HG02759 (cell line): Measurements from ENCODE around the gene PLA2G2C.

Experiments used
- ATAC-seq: cut with Tn5 transposase; IDR thresholded peaks from one replicate; pipeline ENCODE4 v1.9.1; 2021; ENCODE audit warnings: mild to moderate bottlenecking, moderate library complexity; ENCODE audit not compliant: unreplicated experiment

The PLA2G2C gene

DNA sequence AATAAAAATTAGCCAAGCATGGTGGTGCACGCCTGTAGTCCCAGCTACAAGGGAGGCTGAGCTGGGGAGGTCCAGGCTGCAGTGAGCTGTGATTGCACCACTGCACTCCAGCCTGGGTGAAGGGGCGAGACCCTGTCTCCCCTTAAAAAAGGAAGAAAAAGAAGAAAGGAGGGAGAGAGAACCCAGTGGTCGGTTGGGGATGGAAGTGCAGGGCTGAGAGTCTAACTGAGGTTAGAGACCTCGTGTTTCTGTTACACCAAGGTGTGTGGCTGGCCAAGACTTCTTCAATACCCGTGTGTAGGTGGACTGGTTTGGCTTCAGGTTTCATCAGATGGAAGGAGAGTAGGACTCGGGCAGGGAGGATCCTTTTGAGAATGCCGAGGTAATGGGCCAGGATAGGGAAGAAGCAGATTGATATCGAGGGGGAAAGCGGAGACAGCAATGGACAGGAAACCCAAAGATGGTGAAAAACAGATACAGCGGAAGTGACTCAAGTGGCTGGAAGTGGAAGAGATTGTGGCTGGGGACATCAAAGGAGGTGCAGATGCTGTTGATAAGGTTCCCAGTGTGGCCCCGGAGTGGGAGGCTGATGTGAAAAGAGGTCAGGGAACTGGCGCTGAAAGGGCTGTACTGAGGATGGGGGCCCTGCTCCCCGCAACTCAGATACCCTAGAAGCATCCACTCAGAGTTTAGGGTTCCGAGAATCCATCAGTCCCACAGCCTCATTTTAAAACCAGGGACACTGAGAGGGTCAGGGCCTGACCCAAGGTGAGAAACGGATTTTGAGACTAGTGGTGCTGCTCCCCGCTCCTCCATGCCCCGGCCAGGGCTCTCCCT, 1.1 kb downstream of the PLA2G2C start:
- no peak for ATAC-seq

DNA sequence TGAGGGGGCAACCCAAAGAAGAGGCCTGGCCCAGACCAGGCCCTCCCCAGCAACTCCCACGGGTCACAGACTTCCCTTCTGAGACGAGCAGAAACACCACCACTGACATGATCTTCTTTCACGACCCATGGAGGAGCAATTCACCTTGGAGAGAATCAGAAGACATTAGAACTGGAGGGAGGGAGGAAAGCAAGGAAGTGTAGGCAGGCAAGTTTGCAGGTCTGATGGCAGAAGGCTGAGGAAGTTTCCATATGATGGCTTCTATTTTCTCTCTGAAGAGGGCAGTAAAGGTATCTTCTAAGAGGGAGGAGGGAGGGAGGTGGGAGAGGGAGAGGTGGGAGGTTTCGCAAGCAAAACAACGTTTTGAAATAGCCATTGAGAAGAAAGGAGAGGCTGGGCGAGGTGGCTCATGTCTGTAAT, 1.8 kb downstream of the PLA2G2C start:
- ATAC-seq, result no peak

DNA sequence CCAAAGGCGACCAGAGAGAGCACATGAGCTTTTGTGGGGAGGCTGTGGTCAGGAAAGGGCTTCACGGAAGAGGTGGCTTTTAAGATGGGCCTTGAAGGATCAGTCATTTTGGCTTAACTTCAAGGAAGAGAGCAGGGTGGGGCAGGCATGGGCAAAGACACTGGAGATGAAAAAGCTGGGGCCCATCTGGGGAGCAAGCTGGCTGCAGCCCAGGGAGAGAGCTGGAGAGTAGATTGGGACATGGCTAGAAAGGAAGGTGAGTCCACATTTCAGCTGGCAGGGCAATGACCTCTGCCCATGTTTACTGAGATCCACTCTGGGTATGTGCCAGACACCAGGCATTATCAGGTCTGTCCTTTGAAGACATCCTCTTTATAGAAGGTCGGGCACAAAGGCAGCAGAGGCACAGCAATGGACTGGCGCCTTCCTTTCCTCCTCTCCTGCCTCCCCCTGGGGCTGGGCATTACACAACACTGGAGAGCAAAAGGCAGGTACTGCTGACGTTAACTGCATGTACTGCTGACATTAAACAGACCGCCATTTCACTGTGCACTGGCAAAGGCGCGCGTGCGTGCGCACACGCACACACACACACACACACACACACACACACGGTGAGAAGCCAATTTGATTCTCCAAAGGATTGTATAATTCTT, 2.6 kb downstream of the PLA2G2C start:
- no peak for ATAC-seq

DNA sequence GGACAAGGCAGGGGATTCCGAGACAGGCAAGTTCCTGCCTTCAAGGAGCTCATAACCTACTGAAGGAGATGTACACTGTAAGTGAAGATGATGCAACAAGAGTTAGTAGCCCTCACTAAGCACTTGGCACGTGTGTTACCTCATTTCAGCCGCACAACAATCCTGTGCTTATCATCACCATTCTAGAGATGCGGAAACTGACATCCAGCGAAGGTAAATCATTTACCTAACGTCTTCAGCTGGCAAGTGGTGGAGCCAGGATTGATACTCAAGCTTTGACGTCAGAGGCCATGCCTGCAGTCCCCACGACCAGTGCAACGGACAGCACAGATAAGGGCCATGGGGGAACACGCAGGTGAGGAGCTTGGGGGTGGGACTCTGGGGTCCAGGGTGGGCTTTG, 3.3 kb downstream of the PLA2G2C start:
- ATAC-seq, result no peak

DNA sequence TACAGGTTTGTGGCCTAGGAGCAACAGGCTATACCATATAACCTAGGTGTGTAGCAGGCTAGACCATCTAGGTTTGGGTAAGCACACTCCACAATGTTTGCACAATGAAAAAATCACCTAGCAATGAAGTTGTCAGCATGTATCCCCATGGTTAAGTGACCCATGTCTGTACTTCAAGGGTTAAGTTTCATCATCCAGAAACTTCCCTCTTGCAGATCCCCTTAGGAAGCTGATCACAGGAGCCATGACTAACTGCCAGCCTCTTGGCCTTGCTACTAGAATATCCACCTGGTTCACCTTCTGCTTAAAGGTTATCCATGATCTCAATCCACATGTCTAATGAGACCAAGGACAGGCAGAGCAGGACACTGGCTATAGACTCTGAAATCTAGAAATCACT, 3.9 kb downstream of the PLA2G2C start:
- ATAC-seq, result no peak

DNA sequence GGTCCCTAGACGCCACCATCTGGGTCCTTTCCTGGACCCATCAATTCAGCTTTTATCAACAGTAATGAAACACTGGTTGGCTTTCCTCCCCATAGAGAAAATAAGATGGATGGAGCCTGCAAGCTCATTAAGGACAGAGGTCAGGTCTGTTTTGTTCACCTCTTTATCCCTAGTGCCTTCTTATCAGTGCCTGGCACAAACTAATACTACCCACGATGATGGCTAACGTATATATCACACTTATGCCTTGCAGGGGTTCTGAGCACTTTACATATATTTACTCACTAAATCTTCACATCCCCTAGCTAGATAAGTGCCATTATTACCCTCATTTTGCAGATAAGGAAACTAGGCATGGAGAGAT, 5.5 kb downstream of the PLA2G2C start:
- ATAC-seq, result no peak

DNA sequence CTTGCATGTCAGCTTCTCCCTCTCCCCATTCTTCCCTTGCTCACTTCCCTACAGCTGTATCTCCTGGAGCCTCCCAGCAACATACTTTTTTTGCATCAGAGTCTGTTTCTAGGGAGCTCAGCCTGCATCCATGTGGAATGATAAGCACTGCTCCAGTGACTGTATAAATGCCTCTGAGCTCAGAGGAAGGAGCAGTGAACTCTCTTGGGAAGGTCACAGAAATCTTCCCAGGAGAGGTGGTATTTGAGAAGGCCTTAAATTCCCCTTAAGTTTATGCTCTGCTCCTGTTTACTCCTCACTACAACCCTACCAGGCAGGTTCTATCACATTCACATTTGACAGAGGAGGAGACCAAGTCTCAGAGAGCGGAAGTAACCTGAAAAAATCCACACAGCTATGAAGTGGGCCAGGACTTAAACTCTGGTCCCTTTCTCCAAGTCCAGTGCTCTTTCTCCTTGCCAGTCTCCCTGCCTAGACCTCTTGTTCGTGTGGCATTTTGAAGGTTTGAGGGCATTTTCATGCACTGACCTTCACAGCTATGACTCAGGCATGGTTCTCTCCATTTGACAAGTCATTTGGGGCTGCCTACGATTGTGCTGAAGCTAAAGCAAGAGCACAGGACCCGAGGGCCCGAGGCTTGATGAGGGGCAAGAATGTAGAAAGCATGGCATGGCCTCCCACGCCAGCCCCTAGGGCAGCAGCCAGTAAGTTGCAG, 6.0 kb downstream of the PLA2G2C start:
- no peak for ATAC-seq

DNA sequence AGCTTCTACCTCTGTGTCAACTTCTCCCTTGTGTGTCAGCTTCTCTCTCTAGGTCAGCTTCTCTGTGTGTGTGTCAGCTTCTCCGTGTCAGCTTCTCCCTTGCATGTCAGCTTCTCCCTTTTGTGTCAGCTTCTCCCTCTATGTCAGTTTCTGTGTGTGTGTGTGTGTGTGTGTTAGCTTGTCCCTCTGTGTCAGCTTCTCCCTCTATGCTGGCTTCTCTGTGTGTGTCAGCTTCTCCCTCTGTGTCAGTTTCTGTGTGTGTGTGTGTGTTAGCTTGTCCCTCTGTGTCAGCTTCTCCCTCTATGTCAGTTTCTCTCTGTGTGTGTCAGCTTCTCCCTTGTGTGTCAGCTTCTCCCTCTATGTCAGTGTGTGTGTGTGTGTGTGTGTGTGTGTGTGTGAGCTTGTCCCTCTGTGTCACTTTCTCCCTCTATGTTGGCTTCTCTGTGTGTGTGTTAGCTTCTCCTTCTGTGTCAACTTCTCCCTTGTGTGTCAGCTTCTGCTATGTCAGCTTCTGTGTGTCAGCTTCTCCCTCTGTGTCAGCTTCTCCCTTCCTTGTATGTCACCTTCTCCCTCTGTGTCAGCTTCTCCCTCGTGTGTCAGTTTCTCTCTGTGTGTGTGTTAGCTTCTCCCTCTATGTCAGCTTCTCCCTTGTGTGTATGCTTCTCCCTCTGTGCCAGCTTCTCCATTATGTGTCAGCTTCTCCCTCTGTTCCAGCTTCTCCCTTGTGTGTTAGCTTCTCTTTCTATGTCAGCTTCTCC, 6.8 kb downstream of the PLA2G2C start:
- no peak for ATAC-seq

DNA sequence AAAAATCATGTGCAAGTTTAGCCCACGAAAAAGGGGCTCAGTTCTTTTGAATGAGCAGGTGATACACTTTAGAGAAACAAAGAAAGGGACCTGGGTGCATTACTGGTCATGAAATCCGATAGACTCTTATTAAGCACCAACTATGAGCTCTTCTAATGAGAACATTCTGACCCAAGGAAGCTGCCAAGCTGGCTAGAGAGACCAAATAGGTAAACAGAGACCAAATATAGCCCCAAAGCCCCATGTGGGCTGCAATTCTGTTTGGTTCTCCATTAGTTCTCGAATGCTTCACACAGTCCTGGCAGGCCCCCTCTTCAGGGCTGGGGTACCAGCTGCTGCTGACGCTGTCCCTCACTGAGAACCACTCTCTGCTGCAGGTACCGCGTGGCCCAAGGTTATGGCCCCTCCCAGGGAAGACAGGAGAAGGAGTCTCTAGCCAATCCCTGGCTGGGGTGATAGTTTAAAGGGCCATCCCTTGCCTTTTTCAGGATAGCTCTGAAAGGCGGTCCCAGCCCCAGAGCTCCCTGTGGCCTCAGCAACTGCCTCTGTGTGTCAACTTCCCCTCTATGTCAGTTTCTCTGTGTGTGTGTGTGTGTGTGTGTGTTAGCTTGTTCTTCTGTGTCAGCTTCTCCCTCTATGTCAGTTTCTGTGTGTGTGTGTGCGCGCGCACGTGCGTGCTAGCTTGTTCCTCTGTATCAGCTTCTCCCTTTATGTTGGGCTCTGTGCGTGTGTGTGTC, 7.5 kb downstream of the PLA2G2C start:
- ATAC-seq, result no peak

DNA sequence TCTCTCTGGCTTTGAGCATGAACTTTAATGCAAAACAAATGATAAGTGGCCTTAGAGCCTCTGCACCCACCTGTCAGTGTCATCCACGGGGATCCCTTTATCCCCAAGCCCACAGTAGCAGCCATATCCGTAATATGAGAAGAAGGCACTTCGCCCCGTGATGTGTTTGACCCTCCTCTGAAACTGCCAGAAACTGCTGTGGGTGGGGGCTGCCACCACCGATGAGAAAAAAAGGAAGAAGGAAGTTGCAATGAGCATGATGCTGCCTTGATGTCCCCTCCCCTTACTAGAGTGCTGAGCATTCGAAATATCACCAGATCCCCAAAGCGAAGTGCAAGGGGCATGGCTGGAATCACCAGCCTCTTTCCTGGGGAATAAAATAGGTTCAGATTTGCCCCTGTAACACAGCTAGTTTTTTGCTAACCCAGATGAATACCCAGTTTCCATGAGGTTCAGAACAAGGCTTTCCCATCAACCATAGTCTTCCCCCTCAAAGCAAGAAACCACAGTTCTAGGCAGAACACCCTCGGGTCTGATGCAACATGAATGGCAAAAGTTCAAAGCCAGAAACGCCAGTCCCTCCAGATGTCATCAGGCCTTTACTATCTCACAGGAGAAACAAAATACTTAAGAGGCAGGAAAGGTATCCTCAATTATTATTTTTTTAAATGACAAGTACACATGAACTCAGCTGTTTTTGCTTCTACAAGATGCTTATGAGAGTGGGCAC, 11.2 kb downstream of the PLA2G2C start:
- ATAC-seq, result no peak

DNA sequence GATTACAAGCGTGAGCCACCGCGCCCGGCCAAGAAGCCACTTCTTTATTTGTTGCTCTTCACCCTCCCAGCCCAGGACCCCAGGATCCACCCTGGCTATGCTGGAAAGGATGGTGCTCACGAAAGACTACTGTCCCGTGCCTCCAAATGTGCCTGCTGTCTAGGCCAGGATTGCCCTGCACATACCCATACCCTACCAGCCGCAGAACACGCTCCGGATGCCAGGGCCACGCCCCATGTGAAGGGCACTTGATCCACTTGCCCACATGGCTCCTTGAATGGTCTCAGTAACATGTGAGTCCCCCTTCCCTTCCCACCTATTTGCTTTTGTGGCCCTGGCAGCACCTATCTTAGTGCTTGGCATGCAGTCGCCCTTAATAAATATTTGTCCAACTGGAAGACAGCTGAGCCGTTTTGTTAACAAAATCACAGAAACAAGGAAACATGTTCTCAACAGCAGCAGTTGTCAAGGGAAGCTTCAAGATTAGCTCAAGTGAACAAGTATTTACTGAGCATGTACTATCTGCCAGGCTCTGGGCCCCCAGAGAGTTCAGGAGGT, 14.2 kb downstream of the PLA2G2C start:
- ATAC-seq, result no peak

DNA sequence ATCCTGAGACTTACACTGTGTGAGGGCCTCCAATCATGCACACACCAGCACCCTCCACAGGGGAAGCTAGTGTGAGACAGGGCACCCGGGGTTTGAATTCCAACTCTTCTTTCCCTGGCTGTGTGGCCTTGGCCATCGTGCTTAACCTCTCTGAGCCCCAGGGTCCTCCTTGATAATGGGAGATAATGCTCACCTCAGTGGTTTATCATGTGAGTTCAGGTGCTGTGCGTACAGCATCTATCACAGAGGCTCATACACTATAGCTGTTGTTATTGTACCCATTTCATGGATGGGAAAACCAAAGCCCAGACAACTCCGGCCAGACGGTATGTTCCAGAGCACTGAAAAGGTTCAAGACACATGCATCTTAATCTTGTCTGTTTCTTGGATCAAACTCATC, 16.4 kb downstream of the PLA2G2C start:
- no peak for ATAC-seq

DNA sequence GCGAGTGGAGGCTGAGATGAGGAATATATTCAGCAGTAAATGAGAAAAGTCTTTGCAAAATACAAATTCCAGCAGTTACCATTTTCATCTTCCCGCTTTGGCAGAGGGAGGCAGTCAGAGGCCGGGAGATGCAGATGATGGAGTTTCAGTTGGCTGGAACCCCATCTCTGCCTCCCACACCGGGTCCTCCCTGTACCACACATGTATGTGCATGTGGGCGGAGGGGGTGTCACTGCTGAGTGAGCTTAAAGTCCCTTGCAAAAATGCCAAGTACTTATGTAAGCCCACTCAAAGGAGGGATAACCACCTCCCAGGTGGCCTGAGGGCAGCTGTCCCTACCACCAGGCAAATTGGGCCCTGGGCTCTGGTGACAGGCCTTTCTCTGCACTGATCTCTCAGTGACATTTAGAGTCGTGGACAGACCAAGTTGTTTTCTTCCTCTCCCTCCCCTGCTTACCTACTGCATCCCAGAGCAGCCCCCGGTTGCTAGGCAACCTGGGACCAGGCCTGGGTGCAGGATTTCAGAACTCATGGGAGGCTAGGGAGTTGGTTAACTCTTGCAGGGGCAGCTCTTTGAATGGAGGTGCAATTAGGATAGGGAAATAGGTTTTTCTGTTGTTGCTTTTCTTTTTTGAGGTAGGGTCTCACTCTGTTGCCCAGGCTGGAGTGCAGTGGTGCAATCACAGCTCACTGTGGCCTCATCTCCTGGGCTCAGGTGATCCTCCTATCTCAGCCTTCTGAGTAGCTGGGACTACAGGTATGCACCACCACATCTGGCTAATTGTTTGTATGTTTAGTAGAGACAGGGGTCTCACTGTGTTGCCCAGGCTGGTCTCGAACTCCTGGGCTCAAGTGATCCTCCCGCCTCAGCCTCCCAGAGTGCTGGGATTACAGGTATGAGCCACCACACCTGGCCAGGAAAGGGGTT, 17.5 kb downstream of the PLA2G2C start:
- ATAC-seq, result no peak

DNA sequence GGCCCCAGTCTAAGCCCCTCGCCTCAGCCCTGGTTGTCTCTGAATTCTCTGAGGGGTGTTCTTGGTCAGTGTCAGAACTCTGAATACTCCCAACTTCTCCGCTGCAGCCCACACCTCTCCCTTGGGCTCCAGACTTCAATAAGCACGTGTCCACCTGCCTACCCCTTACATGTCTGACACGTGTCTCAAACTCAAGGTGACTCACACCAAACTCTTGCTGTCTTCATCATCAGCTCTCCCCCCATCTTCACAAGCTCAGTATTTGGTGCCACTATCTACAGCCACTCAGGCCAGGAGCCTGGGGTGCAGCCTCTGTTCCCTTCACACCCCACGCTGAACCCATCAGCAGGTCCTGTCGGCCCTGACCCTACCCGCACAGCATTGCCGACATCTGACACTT, 19.2 kb downstream of the PLA2G2C start:
- no peak for ATAC-seq

DNA sequence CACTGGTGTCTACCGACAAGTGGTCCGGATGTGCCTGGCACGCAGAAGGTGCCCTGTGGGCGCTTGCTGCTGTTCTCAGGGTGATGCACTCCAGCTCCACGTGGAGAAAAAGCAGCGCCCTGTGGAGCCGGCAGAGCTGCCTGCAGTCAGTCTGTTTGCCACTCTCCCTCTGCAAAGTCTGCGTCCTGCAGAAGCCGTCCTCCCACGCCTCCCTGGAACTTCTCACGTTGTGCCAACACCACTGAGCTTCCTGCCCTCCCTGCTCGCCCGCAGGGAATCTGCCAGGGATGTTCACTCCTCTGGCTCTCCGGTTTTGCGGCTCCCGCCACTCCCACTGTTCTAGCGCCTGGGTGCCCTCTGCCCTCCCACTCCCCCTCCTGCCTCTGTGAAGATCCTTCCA, 20.3 kb downstream of the PLA2G2C start:
- ATAC-seq, result no peak

DNA sequence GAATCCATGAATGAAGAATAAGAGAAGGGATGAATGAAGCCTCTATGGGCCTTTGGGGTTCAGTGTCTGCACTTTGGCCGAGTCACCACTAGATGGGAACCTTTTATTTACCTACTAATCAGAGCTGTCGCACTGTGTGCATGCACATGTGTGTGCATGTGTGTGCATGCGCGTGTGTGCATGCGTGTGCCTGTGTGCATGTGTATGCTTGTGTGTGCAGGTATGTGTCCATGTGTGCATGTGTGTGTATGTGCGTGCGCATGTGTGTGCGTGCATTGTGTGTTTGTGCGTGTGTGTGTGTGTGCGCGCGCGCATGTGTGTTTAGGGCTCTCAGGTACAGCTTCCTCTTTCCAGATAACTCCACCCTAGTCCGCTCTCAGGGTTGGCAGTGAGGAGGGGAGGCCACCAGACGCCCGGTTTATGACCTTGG, 20.8 kb downstream of the PLA2G2C start:
- no peak for ATAC-seq

DNA sequence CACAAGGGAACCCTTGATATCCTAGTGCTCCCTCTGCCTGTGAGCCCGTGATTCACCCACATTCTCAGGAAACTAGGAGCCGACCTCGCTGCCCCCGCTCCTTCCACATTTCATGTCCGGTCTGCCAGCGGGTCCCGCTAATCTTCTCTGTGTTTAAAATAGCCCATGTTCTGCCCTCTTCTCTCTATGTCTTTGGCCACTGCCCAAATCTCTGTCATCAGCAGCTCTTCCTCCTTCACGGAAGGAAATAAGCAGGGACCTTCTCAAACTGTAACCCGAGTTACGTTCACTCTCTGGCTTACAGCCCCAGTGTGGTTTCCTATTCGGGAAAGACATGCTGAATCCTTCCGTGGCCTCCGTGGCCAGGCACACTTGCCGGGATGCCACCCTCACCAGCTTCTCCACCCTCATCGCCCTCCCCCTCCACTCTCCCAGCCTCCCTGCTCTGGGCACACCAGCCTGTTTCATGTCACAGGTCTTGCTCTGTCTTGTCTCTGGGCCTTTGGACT, 21.6 kb downstream of the PLA2G2C start:
- no peak for ATAC-seq

DNA sequence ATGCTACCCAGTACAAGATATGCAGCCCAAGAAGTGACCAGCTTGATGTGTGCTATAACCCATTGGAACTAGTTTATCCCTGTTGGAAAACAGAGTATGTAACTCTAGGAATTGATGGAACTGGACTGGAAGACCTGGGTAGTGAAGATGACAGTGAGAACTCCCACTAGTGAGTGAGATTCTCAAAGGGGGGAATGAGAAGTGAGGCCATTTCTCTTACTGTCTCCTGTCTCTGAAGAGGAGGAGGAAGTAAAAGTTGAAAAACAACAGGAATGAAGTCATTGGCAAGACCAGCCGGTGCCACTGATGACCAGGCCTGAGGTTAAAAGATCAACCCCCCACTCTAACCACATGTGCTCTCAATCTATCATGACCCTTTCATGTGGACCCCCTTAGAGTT, 26.3 kb downstream of the PLA2G2C start:
- ATAC-seq, result no peak
